H1 (cell line): ENCODE measurements around the gene YY1AP1. TPM values are rescaled to one million over a fixed set of nuclear protein-coding genes. Genes with fewer than 3 reads are reported as not detected.

Experiments
- CTCF ChIA-PET: fragments of 300-600 bp; sonication (Branson Sonifier 250); formaldehyde crosslinking; loops from one replicate; lab custom pipeline; 2021; ENCODE audit not compliant: partially characterized antibody; lab: Charles Lee
- POLR2A ChIA-PET: fragments of 300-600 bp; sonication (Branson Sonifier 250); formaldehyde crosslinking; loops from one replicate; lab custom pipeline; 2021; ENCODE audit warnings: inconsistent platforms; ENCODE audit not compliant: partially characterized antibody; lab: Charles Lee
- DNase-seq, 2 experiments: peaks; one replicate each; pipeline versions ENCODE4 v3.0.0 to v3.0.0-alpha.2; 2010 to 2022; ENCODE audit warnings: low spot score in 2 of 2, low read depth in 1 of 2, mixed read lengths in 1 of 2
- FAIRE-seq: peaks from 2 replicates; lab custom pipeline; 2011; peaks lifted over from hg19 to GRCh38; lab: Jason Lieb, UNC
- H2AFZ ChIP-seq: 2 replicates; pipeline ENCODE4 v1.8.1; 2012; ENCODE audit warnings: low read length, inconsistent platforms
- H2AK5ac ChIP-seq: 2 replicates; pipeline ENCODE4 v1.6.1; 2013; ENCODE audit warnings: low read depth, low read length
- H2BK120ac ChIP-seq: replicated peaks from 2 replicates; pipeline ENCODE3; 2013; ENCODE audit warnings: low read depth, low read length, inconsistent platforms
- H2BK12ac ChIP-seq: 2 replicates; pipeline ENCODE4 v1.6.1; 2013; ENCODE audit warnings: low read depth, low read length
- H2BK15ac ChIP-seq: 2 replicates; pipeline ENCODE4 v1.6.1; 2013; ENCODE audit warnings: low read length
- H2BK20ac ChIP-seq: 2 replicates; pipeline ENCODE4 v1.6.1; 2013; ENCODE audit warnings: low read length
- H2BK5ac ChIP-seq: 2 replicates; pipeline ENCODE4 v1.6.1; 2013; ENCODE audit warnings: low read depth, low read length
- H3K14ac ChIP-seq: 2 replicates; pipeline ENCODE4 v1.6.1; 2013; ENCODE audit warnings: inconsistent platforms; ENCODE audit not compliant: insufficient read length
- H3K18ac ChIP-seq: 2 replicates; pipeline ENCODE4 v1.6.1; 2013; ENCODE audit warnings: low read length; ENCODE audit errors: extremely low read depth
- H3K23ac ChIP-seq: 2 replicates; pipeline ENCODE4 v1.6.1; 2013; ENCODE audit warnings: inconsistent platforms; ENCODE audit not compliant: insufficient read length
- H3K23me2 ChIP-seq: 2 replicates; pipeline ENCODE4 v1.6.1; 2013; ENCODE audit warnings: low read depth, low read length
- H3K27ac ChIP-seq: 2 replicates; pipeline ENCODE4 v1.6.1; 2011; ENCODE audit warnings: low read depth, low read length, inconsistent platforms
- H3K27me3 ChIP-seq, 4 experiments: replicated peaks in 1 of 4; 1 replicate in 1 of 4; 2 replicates in 3 of 4; pipeline versions ENCODE4 v1.6.1 to v1.8.1; 2011 to 2013; ENCODE audit warnings: low read length in 3 of 4, mild to moderate bottlenecking in 3 of 4, inconsistent platforms in 2 of 4, mixed read lengths in 2 of 4, moderate library complexity in 1 of 4; ENCODE audit not compliant: control insufficient read depth in 3 of 4, insufficient read depth in 3 of 4; ENCODE audit errors: extremely low read depth in 1 of 4
- H3K36me3 ChIP-seq, 4 experiments: 2 replicates each; pipeline versions ENCODE4 v1.6.1 to v1.8.1; 2011 to 2013; ENCODE audit warnings: mild to moderate bottlenecking in 4 of 4, low read length in 3 of 4, moderate library complexity in 2 of 4, control low read depth in 1 of 4, inconsistent platforms in 1 of 4; ENCODE audit not compliant: insufficient read depth in 4 of 4, control insufficient read depth in 2 of 4
- H3K4ac ChIP-seq: replicated peaks from 2 replicates; pipeline ENCODE3; 2013; ENCODE audit warnings: low read length, low read depth, mixed read lengths, inconsistent platforms; ENCODE audit not compliant: insufficient read length
- H3K4me1 ChIP-seq, 4 experiments: replicated peaks in 1 of 4; 1 replicate in 1 of 4; 2 replicates in 3 of 4; pipeline versions ENCODE4 v1.6.1 to v1.8.1; 2011 to 2013; ENCODE audit warnings: low read length in 3 of 4, inconsistent platforms in 2 of 4, mixed read lengths in 1 of 4; ENCODE audit not compliant: insufficient read depth in 4 of 4, control insufficient read depth in 3 of 4
- H3K4me2 ChIP-seq, 2 experiments: 2 replicates each; pipeline versions ENCODE4 v1.6.1 to v1.8.1; 2011 to 2013; ENCODE audit warnings: low read depth in 2 of 2, low read length in 2 of 2, control low read depth in 1 of 2, inconsistent platforms in 1 of 2, mild to moderate bottlenecking in 1 of 2; ENCODE audit not compliant: insufficient read depth in 1 of 2
- H3K4me3 ChIP-seq, 4 experiments: fragments of 200-600, 300-600 bp in 1 of 4; sonication (generic), shearing (Covaris generic), sonication (Bioruptor Twin) in 1 of 4; 2 replicates each; pipeline versions ENCODE4 v1.5.1 to v1.8.1; 2011 to 2016; ENCODE audit warnings: low read length in 4 of 4, low read depth in 3 of 4, control low read depth in 2 of 4, inconsistent platforms in 2 of 4, mild to moderate bottlenecking in 2 of 4, mixed read lengths in 1 of 4, moderate library complexity in 1 of 4; ENCODE audit not compliant: insufficient read depth in 2 of 4; ENCODE audit errors: extremely low read depth in 1 of 4
- H3K56ac ChIP-seq: replicated peaks from 2 replicates; pipeline ENCODE3; 2013; ENCODE audit warnings: low read depth, mild to moderate bottlenecking, mixed read lengths, low read length, inconsistent platforms; ENCODE audit not compliant: insufficient read length
- H3K79me1 ChIP-seq: 2 replicates; pipeline ENCODE4 v1.6.1; 2013; ENCODE audit warnings: low read depth, low read length, control low read depth
- H3K79me2 ChIP-seq, 2 experiments: 2 replicates each; pipeline versions ENCODE4 v1.6.1 to v1.8.1; 2012 to 2013; ENCODE audit warnings: low read length in 2 of 2, mild to moderate bottlenecking in 2 of 2, inconsistent platforms in 1 of 2; ENCODE audit not compliant: insufficient read depth in 2 of 2, control insufficient read depth in 1 of 2
- H3K9ac ChIP-seq, 4 experiments: replicated peaks in 1 of 4; 1 replicate in 1 of 4; 2 replicates in 3 of 4; pipeline versions ENCODE4 v1.6.1 to v1.8.1; 2011 to 2013; ENCODE audit warnings: low read depth in 3 of 4, low read length in 3 of 4, control low read depth in 2 of 4, mild to moderate bottlenecking in 2 of 4, moderate library complexity in 2 of 4, inconsistent platforms in 1 of 4; ENCODE audit errors: extremely low read depth in 1 of 4
- H3K9me3 ChIP-seq, 2 experiments: 2 replicates each; pipeline versions ENCODE4 v1.6.1 to v1.8.1; 2012 to 2013; ENCODE audit warnings: mild to moderate bottlenecking in 2 of 2, moderate library complexity in 2 of 2, control low read depth in 1 of 2, inconsistent platforms in 1 of 2, low read depth in 1 of 2, low read length in 1 of 2, mixed read lengths in 1 of 2; ENCODE audit not compliant: insufficient read depth in 2 of 2
- H4K20me1 ChIP-seq, 2 experiments: replicated peaks in 1 of 2; 2 replicates each; pipeline versions ENCODE3 to v1.8.1; 2011 to 2013; ENCODE audit warnings: inconsistent platforms in 2 of 2, low read length in 2 of 2, mild to moderate bottlenecking in 1 of 2; ENCODE audit not compliant: insufficient read depth in 2 of 2, control insufficient read depth in 1 of 2
- H4K5ac ChIP-seq: 2 replicates; pipeline ENCODE4 v1.6.1; 2013; ENCODE audit warnings: low read length, low read depth, mixed read lengths, inconsistent platforms; ENCODE audit not compliant: insufficient read length
- H4K8ac ChIP-seq: 2 replicates; pipeline ENCODE4 v1.8.0; 2013; ENCODE audit warnings: mild to moderate bottlenecking, moderate library complexity, low read length, inconsistent platforms; ENCODE audit not compliant: insufficient read depth; ENCODE audit errors: extremely low read depth
- H4K91ac ChIP-seq: replicated peaks from 2 replicates; pipeline ENCODE3; 2013; ENCODE audit warnings: low read length, mixed read lengths, inconsistent platforms; ENCODE audit not compliant: insufficient read length
- CEBPB ChIP-seq: IDR thresholded peaks from 2 replicates; pipeline ENCODE4 v1.6.1; 2012; ENCODE audit warnings: low read depth, low read length
- EGR1 ChIP-seq: IDR thresholded peaks from 2 replicates; pipeline ENCODE4 v1.6.1; 2011; ENCODE audit warnings: low read depth, low read length, borderline replicate concordance
- EZH2 ChIP-seq: fragments of 200-600 bp; sonication (generic); IDR thresholded peaks from 2 replicates; pipeline ENCODE4 v1.7.1; 2012; ENCODE audit warnings: low read depth, mild to moderate bottlenecking, moderate library complexity, low read length, inconsistent platforms; ENCODE audit not compliant: severe bottlenecking
- KDM1A ChIP-seq: fragments of 200-600, 300-600 bp; sonication (generic); IDR thresholded peaks from 2 replicates; pipeline ENCODE4 v1.7.1; 2016; ENCODE audit warnings: mild to moderate bottlenecking, low read length, borderline replicate concordance
- SAP30 ChIP-seq: fragments of 300-600 bp; sonication (generic); IDR thresholded peaks from 2 replicates; pipeline ENCODE4 v1.7.1; 2012; ENCODE audit warnings: low read length, moderate library complexity, mild to moderate bottlenecking, inconsistent platforms; ENCODE audit not compliant: insufficient read depth, insufficient replicate concordance
- WGBS, 2 experiments: shearing (Covaris generic) in 1 of 2; methylation state at CpG; one replicate each; pipeline versions ENCODE4 v1.1.6 to v1.1.7; 2013 to 2015; ENCODE audit warnings: low lambda C conversion rate in 2 of 2, mixed read lengths in 2 of 2, inconsistent platforms in 1 of 2, low coverage in 1 of 2, missing lambda C conversion rate in 1 of 2; ENCODE audit not compliant: insufficient replicate concordance in 2 of 2, insufficient coverage in 1 of 2, insufficient read length in 1 of 2; ENCODE audit errors: extremely low coverage in 1 of 2, missing lambda C conversion rate in 1 of 2; 5-methylcytosine and 5-hydroxymethylcytosine counted together
- polyA plus RNA-seq, 7 experiments: library from polyadenylated mRNA; depleted of rRNA in 3 of 7; stranded (reverse) in 5 of 7; unstranded in 2 of 7; fragments of >200 nt in 5 of 7; fragments of 200-250 nt in 2 of 7; gene quantifications; 1 replicate in 5 of 7; 2 replicates in 1 of 7; 4 replicates in 1 of 7; pipeline versions ENCODE4 v1.2.1 to v1.2.3, GENCODE V29; 2011 to 2013; ENCODE audit warnings: missing spikeins in 2 of 7, mixed read lengths in 2 of 7
- total RNA-seq: library from RNA; stranded (reverse); fragmentation: NEBNext Ultra II Directional; extraction: Animal tissue kit (Norgen Biotek cat#: 25700); gene quantifications from 2 replicates; pipeline ENCODE4 v1.2.1, GENCODE V29; 2021

The YY1AP1 gene
- total and polyA plus RNA-seq, 2 of the 8 experiments (the other 6 are each of a cell fraction or from before 2014, with no cell fraction given): 44.2 to 48.6 TPM

- no peak overlapping the region for H3K18ac ChIP-seq
- H3K23ac ChIP-seq: no peak overlapping the region
- 83% methylated on average over 3 of the region's 3 CpGs; no CpG with 5 or more reads in 1 of the 2 experiments for WGBS, 2 experiments
- no peak for TF ChIP-seq KDM1A
- no peak for TF ChIP-seq CEBPB
- no peak for TF ChIP-seq EZH2
- no peak for TF ChIP-seq EGR1
- no peak for TF ChIP-seq SAP30
- H3K36me3 ChIP-seq: no peaks in the 10 kb centered on the region
- H2AFZ ChIP-seq: no peak overlapping the region
- H3K23me2 ChIP-seq: no peaks in the 10 kb centered on the region
- no peak overlapping the region for H2BK15ac ChIP-seq
- H3K27ac ChIP-seq: no peak overlapping the region
- 0 out of 4 replicates have a peak, but pooled peaks cover 0 to 5% of the 10 kb centered on the region in 2 experiments for H3K9me3 ChIP-seq
- no peak overlapping the region for H3K14ac ChIP-seq
- DNase-seq (no peak), FAIRE-seq (no peak)
- H2BK20ac ChIP-seq: no peak overlapping the region
- H3K4me1 ChIP-seq: no peaks in the 10 kb centered on the region
- H2BK12ac ChIP-seq: no peak overlapping the region
- no peak overlapping the region for H4K91ac ChIP-seq
- no peak overlapping the region for H2BK120ac ChIP-seq
- no peaks in the 10 kb centered on the region for H4K20me1 ChIP-seq
- H3K79me1 ChIP-seq: no peaks in the 10 kb centered on the region
- H3K9ac ChIP-seq: no peak overlapping the region
- H3K4ac ChIP-seq: no peak overlapping the region
- no peak overlapping the region for H2AK5ac ChIP-seq
- no peak overlapping the region for H3K4me3 ChIP-seq
- H3K79me2 ChIP-seq: no peaks in the 10 kb centered on the region
- ChIA-PET POLR2A (interaction anchor here (0.6 kb wide), 1 partner anchor 243 kb away, joined by 3 read pairs; no protein-coding TSS in a partner anchor), CTCF (interaction anchor here (0.8 to 1.3 kb wide), 5 partner anchors 26 to 401 kb away, joined by 3 to 4 read pairs (median 3); no protein-coding TSS in a partner anchor)
- no peak overlapping the region for H4K8ac ChIP-seq
- no peak overlapping the region for H3K56ac ChIP-seq
- H3K4me2 ChIP-seq: no peak overlapping the region
- no peak overlapping the region for H2BK5ac ChIP-seq
- H4K5ac ChIP-seq: no peak overlapping the region
- H3K27me3 ChIP-seq: no peaks in the 10 kb centered on the region; a peak in 1 of 7 replicates
Measured at GRCh38 chr1:155651861-155652661, 36.5 kb downstream of the YY1AP1 start.
